NCI-H1105 treated with DMSO at 0.1 percent for 48 hours (cell line): ENCODE measurements around the gene MUC5B.
"Not testable (repeated sequence)": the region's sequence is repeated elsewhere in the genome, so short reads cannot be mapped to it uniquely, and the experiment has no call there.

ENCODE experiments used
- DNase-seq: peaks from one replicate; lab custom pipeline; 2025; lab: John Stamatoyannopoulos, UW

The MUC5B gene

DNA sequence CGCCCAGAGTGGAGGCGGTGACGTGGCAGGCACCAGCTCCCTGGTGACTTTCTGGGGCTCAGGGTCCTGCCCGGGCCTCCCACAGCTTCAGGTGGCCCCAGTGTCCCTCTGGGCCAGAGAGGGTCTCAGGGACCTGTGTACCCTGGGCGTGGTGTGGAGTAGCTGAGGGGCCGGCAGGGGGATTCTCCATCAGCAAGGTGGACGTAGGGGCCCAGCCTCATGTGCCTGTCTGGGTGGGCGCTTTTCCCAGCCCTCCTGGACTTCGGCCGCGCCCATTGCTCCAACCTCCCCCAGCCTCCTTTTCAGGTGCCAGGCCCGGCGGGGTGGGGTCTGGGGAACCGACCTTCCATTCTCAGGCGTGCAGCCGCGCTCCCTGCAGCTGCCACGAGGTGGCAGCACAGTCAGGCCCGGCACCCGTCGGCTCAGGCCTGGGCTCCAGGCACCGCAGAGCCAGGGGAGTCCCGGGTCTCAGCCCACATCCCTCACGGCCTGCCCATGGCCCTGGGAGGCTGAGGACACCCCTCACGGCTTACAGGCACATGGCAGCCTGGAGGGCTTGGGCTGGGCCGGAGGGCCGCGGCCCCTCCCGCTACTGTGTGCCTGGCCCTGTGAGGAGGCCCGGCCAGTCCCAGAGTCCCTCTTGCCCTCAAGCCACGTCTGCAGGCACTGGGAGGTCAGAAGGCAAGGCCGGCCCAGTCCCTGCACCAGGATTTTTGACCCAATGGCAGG lies 19.9 kb upstream of the MUC5B start:
- peak; percentile 17 for DNase-seq

DNA sequence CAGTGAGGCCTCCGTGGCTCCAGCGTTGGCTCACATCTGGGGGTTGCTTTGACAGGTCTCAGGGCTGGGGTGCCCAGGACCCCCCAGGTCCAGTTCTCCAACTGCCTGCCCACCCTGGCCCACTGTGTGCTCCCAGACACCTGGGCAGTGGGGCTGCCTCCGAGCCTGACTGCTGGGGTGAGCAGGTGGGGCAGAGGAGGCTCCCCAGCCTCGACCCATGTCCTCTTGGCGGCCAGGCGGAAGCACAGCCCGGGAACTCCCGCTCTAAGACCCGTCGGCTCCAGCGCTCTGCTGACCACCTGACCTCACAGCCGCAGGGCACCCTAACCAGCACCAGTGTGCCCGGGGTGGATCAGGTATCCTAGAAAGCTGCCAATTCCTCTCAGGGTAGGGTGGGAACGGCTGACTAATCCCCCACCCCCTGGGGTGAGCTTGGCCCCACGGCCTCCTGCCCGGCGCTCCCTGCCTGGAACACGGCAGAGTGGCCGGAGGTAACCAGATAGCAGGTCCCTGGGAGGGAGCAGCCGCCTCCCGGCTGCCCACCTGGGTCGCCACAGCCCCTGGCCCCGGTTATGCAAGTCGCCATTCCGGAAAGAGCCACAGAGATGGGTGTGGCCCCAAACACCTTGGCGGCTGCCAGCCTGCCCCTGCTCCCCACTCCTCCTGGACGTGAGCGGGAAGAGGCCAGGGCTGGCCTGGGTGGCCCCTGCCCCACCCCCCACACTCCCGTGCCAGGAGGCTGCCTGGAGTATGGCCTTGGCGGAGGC lies 19.2 kb upstream of the MUC5B start:
- no peak for DNase-seq

- DNase-seq: no peak
These were observed 18.3 kb upstream of the MUC5B start for GRCh38 chr11:1204381-1205101.

GRCh38 chr11:1205121-1205986 lies 17.5 kb upstream of the MUC5B start:
- no peak for DNase-seq

DNA sequence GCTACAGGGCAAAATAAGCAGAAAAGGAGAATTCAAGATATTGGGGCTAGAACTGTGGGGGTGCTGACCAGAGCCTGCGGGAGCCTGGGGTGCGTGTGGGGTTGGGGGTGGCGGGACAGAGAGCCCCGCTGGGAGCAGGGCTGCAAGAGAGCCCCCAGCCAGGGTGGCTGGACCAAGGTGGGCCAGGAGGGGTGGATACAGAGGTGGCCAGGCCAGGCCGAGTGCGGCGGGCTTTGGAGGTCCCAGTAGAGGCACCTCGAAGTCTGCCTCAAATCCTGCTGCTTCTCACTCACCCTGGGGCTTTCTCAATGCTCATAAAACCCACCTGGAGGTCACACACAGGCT lies 16.9 kb upstream of the MUC5B start:
- DNase-seq: no peak

GRCh38 chr11:1206391-1207271 lies 16.2 kb upstream of the MUC5B start:
- no peak for DNase-seq

GRCh38 chr11:1207401-1208143 lies 15.3 kb upstream of the MUC5B start:
- no peak for DNase-seq

- no peak for DNase-seq
These were observed 14.8 kb upstream of the MUC5B start for GRCh38 chr11:1208144-1208393.

- no peak for DNase-seq
These were observed 14.2 kb upstream of the MUC5B start for GRCh38 chr11:1208394-1209261.

DNA sequence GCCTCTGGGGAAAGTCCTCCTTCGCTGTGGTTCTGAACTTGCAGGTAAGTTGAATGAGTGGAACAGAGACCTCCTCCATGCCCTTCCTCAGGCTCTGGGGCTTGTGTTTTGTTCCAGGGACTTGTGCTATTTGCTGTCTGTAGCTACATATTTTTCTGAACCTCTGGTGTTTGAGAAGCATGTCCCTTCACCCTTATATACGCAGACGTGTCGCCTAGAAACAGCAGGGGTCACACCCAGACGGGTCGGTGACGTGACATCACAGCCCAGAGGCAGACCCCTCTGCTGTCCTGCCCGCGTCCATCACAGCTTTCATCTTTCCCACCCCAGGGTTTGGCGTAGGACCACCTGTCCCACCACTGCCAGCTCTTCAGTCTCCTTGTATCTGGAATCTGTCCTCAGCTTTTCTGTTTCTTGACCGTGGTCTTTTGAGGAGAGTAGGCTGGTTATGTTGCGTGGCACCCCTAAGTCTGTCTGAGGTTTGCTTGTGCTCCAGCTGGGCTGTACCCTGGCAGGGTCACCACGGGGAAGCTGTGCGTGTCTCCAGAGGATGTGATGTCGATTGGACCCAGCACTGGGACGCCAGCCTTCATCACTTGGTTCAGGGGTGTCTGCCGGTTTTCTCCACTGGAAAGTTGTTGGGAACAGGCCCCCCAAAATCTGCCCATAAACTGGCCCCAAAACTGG lies 13.4 kb upstream of the MUC5B start:
- DNase-seq: no peak

GRCh38 chr11:1211838-1212237 lies 11.0 kb upstream of the MUC5B start:
- no peak for DNase-seq

GRCh38 chr11:1215826-1216225 lies 7.0 kb upstream of the MUC5B start:
- not testable (repeated sequence) for DNase-seq

- no peak for DNase-seq
These were observed 5.7 kb upstream of the MUC5B start for GRCh38 chr11:1217151-1217550.

GRCh38 chr11:1218256-1218787 lies 4.5 kb upstream of the MUC5B start:
- DNase-seq: no peak

DNA sequence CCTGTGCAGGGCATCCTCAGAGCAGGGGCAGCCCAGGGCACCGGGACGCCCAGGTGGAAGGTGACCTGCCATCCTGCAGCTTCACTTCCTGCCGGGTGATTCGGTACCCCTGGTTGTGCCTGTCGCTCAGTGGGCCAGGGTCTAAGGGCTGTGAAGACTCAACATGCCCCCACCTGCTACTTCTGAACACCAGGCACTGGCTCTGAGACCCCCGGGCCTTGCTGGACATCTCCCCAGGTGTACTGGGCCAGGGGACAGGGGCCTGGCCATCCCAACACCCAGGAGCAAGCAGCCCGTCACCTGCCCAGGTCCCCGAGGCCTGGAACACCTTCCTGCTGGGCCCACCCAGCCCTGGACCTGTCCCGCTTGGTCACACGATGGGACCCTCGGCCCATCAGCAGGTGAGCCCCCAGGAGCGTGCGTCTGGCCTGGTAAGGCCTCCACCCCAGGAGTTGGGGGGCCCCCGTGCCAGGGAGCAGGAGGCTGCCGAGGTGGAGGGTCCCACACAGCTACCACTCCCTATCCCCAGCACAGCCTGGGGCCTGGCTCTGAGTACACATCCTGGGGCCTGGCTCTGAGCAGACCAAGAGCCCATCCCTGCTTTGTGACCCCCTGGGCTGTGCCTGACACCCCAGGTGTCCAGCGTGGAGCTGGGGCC lies 3.9 kb upstream of the MUC5B start:
- no peak for DNase-seq

DNA sequence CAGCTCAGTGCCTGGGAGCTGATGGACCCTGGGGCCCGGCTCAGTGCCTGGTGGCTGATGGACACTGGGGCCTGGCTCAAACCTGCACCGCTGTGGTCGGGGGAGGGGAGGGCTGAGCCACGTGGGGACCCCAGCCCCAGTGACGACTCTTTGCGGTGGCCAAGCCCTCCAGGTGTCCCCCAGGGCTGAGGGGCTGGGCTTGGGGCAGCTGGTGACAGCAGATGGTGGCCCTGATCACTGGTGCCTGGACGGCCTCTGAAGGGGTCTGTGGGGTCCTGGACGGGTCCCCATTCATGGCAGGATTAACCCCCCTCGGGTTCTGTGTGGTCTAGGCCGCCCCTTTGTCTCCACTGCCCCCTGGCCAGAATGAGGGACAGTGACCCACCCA lies 3.4 kb upstream of the MUC5B start:
- DNase-seq: no peak

GRCh38 chr11:1219834-1220815 lies 2.7 kb upstream of the MUC5B start:
- DNase-seq: no peak
